ENCODE results near the gene ACAP3.

Gene ACAP3

GRCh38 chr1:1347663-1348419 is 40.1 kb upstream of the ACAP3 start:
- peak; percentile 62 for DNase-seq (ENCODE audit: low read depth)
- TF ChIP-seq CTCF (IDR thresholded peaks at IDR 0.05; ENCODE audit: low read depth, low read length) = no peak
- TF ChIP-seq MYC (IDR thresholded peaks at IDR 0.05; ENCODE audit: low read depth, low read length) = no peak
- TF ChIP-seq POLR2A (IDR thresholded peaks at IDR 0.05; ENCODE audit: extremely low read depth, insufficient read length) = no peak
- TF ChIP-seq MAX (IDR thresholded peaks at IDR 0.05; ENCODE audit: low read depth, low read length) = no peak
- peak overlapping the region; percentile 67 for H3K4me3 ChIP-seq (ENCODE audit: low read depth, low read length)

GRCh38 chr1:1347026-1347595 is 39.4 kb upstream of the ACAP3 start:
- TF ChIP-seq CTCF (IDR thresholded peaks at IDR 0.05; ENCODE audit: low read depth, low read length) (no peak), MAX (IDR thresholded peaks at IDR 0.05; ENCODE audit: low read depth, low read length) (no peak), MYC (IDR thresholded peaks at IDR 0.05; ENCODE audit: low read depth, low read length) (no peak), POLR2A (IDR thresholded peaks at IDR 0.05; ENCODE audit: extremely low read depth, insufficient read length) (no peak)
- peak overlapping the region; percentile 67 for H3K4me3 ChIP-seq (ENCODE audit: low read depth, low read length)
- DNase-seq (ENCODE audit: low read depth) = no peak

GRCh38 chr1:1346501-1346890 is 38.8 kb upstream of the ACAP3 start:
- TF ChIP-seq POLR2A (IDR thresholded peaks at IDR 0.05; ENCODE audit: extremely low read depth, insufficient read length) = no peak
- TF ChIP-seq MYC (IDR thresholded peaks at IDR 0.05; ENCODE audit: low read depth, low read length) = no peak
- no peak for TF ChIP-seq CTCF (IDR thresholded peaks at IDR 0.05; ENCODE audit: low read depth, low read length)
- no peak for TF ChIP-seq MAX (IDR thresholded peaks at IDR 0.05; ENCODE audit: low read depth, low read length)
- DNase-seq (ENCODE audit: low read depth) = no peak
- no peak overlapping the region for H3K4me3 ChIP-seq (ENCODE audit: low read depth, low read length)

- no peak for DNase-seq (ENCODE audit: low read depth)
- TF ChIP-seq POLR2A (IDR thresholded peaks at IDR 0.05; ENCODE audit: extremely low read depth, insufficient read length) (no peak), CTCF (IDR thresholded peaks at IDR 0.05; ENCODE audit: low read depth, low read length) (no peak), MAX (IDR thresholded peaks at IDR 0.05; ENCODE audit: low read depth, low read length) (no peak), MYC (IDR thresholded peaks at IDR 0.05; ENCODE audit: low read depth, low read length) (no peak)
- H3K4me3 ChIP-seq (ENCODE audit: low read depth, low read length) = no peak overlapping the region
Measured at GRCh38 chr1:1345860-1346500, 38.2 kb upstream of the ACAP3 start.

- TF ChIP-seq POLR2A (IDR thresholded peaks at IDR 0.05; ENCODE audit: extremely low read depth, insufficient read length) (no peak), MAX (IDR thresholded peaks at IDR 0.05; ENCODE audit: low read depth, low read length) (no peak), MYC (IDR thresholded peaks at IDR 0.05; ENCODE audit: low read depth, low read length) (no peak), CTCF (IDR thresholded peaks at IDR 0.05; ENCODE audit: low read depth, low read length) (no peak)
- H3K4me3 ChIP-seq (ENCODE audit: low read depth, low read length) = no peak overlapping the region
- no peak for DNase-seq (ENCODE audit: low read depth)
Measured at GRCh38 chr1:1345384-1345783, 37.7 kb upstream of the ACAP3 start.
